HCT116 (cell line): Measurements from ENCODE around the gene DLG2. TPM values are rescaled to one million over a fixed set of nuclear protein-coding genes. Genes with fewer than 3 reads are reported as not detected.

Experiments used
- ATAC-seq: fragments of 200-7000 bp; cut with Tn5 transposase; 2 replicates; pipeline ENCODE4 v1.9.1; 2020; ENCODE audit warnings: mild to moderate bottlenecking, moderate library complexity
- BruUV-seq: library from RNA; stranded (reverse); fragments of 400-500 nt; replicated peaks from 2 replicates; lab custom pipeline; 2021; lab: Mats Ljungman, UMichigan
- CTCF ChIA-PET: fragments of 300-600 bp; sonication (Branson Sonifier 250); formaldehyde crosslinking; loops from one replicate; lab custom pipeline; 2021; ENCODE audit warnings: antibody characterized with exemption; lab: Charles Lee
- POLR2A ChIA-PET: fragments of 300-600, 350-600 bp; sonication (Branson Sonifier 250); formaldehyde crosslinking; loops from one replicate; lab custom pipeline; 2021; ENCODE audit warnings: antibody characterized with exemption; lab: Charles Lee
- RAD21 ChIA-PET, 2 experiments: fragments of 300-600 bp; sonication (Branson Sonifier 250); formaldehyde crosslinking; loops; one replicate each; lab custom pipeline; 2023; ENCODE audit warnings: low total read pairs in 2 of 2; ENCODE audit not compliant: uncharacterized antibody in 2 of 2, unreplicated experiment in 2 of 2, low non-redundant PET in 1 of 2; lab: Charles Lee
- DNase-seq: peaks from one replicate; pipeline ENCODE4 v3.0.0-alpha.2; 2010; ENCODE audit warnings: low read depth, low spot score
- H2AFZ ChIP-seq: fragments of 200-600 bp; shearing (Covaris generic), sonication (generic); 2 replicates; pipeline ENCODE4 v1.6.1; 2017; ENCODE audit warnings: low read depth, mixed run types, mixed read lengths, antibody characterized with exemption, low read length; ENCODE audit not compliant: poor library complexity, severe bottlenecking
- H3K27ac ChIP-seq: 2 replicates; pipeline ENCODE4 v1.5.1; 2012; ENCODE audit warnings: low read depth, low read length
- H3K27me3 ChIP-seq: fragments of 200-600 bp; sonication (generic); 2 replicates; pipeline ENCODE4 v1.6.1; 2016; ENCODE audit warnings: mixed run types, low read length, mixed read lengths; ENCODE audit not compliant: insufficient read depth
- H3K36me3 ChIP-seq, 2 experiments: fragments of 200-500 bp in 1 of 2; fragments of 200-600 bp in 1 of 2; sonication (Bioruptor generic) in 1 of 2; sonication (generic) in 1 of 2; 2 replicates each; pipeline versions ENCODE4 v1.5.1 to v1.6.1; 2014 to 2016; ENCODE audit warnings: low read length in 2 of 2, inconsistent platforms in 1 of 2, mixed read lengths in 1 of 2, mixed run types in 1 of 2; ENCODE audit not compliant: insufficient read depth in 2 of 2, control insufficient read depth in 1 of 2
- H3K4me1 ChIP-seq, 2 experiments: fragments of 200-600 bp in 1 of 2; sonication (generic) in 1 of 2; 2 replicates each; pipeline versions ENCODE4 v1.5.1 to v1.6.1; 2012 to 2017; ENCODE audit warnings: low read length in 2 of 2, inconsistent platforms in 1 of 2, mild to moderate bottlenecking in 1 of 2, mixed read lengths in 1 of 2, mixed run types in 1 of 2, moderate library complexity in 1 of 2; ENCODE audit not compliant: insufficient read depth in 2 of 2, control insufficient read depth in 1 of 2
- H3K4me2 ChIP-seq: fragments of 200-600 bp; sonication (generic); 2 replicates; pipeline ENCODE4 v1.6.1; 2017; ENCODE audit warnings: mixed run types, low read length, mixed read lengths
- H3K4me3 ChIP-seq, 2 experiments: fragments of 200-600 bp in 1 of 2; sonication (generic) in 1 of 2; replicated peaks in 1 of 2; 2 replicates each; pipeline ENCODE4 v1.5.1; 2011 to 2016; ENCODE audit warnings: low read length in 2 of 2, control low read depth in 1 of 2, low read depth in 1 of 2, mild to moderate bottlenecking in 1 of 2, mixed read lengths in 1 of 2, mixed run types in 1 of 2
- H3K79me2 ChIP-seq: fragments of 200-600 bp; sonication (generic); 2 replicates; pipeline ENCODE4 v1.6.1; 2017; ENCODE audit warnings: mild to moderate bottlenecking, mixed run types, low read length, moderate library complexity, mixed read lengths; ENCODE audit not compliant: insufficient read depth
- H3K9ac ChIP-seq: fragments of 200-600 bp; sonication (generic); 2 replicates; pipeline ENCODE4 v1.6.1; 2016; ENCODE audit warnings: low read length, mixed read lengths
- H3K9me2 ChIP-seq: fragments of 200-600 bp; sonication (generic), shearing (Covaris generic); 2 replicates; pipeline ENCODE4 v1.6.1; 2017; ENCODE audit warnings: mixed run types, mild to moderate bottlenecking, moderate library complexity; ENCODE audit not compliant: insufficient read depth
- H3K9me3 ChIP-seq, 2 experiments: fragments of 200-500 bp in 1 of 2; fragments of 200-600 bp in 1 of 2; sonication (Bioruptor generic) in 1 of 2; sonication (generic) in 1 of 2; 2 replicates each; pipeline ENCODE4 v1.6.1; 2014 to 2017; ENCODE audit warnings: low read length in 2 of 2, mixed read lengths in 2 of 2, inconsistent platforms in 1 of 2, low read depth in 1 of 2, mild to moderate bottlenecking in 1 of 2, mixed run types in 1 of 2, moderate library complexity in 1 of 2; ENCODE audit not compliant: control insufficient read depth in 1 of 2, insufficient read depth in 1 of 2
- H4K20me1 ChIP-seq: fragments of 200-600 bp; sonication (generic), shearing (Covaris generic); 2 replicates; pipeline ENCODE4 v1.6.1; 2017; ENCODE audit warnings: mixed run types, mild to moderate bottlenecking, moderate library complexity; ENCODE audit not compliant: insufficient read depth
- CBX3 ChIP-seq: IDR thresholded peaks from 2 replicates; pipeline ENCODE4 v1.6.1; 2012; ENCODE audit warnings: low read depth
- CEBPB ChIP-seq: IDR thresholded peaks from 2 replicates; pipeline ENCODE4 v1.6.1; 2012; ENCODE audit warnings: low read depth
- EGR1 ChIP-seq: IDR thresholded peaks from 2 replicates; pipeline ENCODE4 v1.6.1; 2012; ENCODE audit warnings: low read depth
- EZH2 ChIP-seq: fragments of 200-600 bp; sonication (generic); IDR thresholded peaks from 2 replicates; pipeline ENCODE4 v1.6.1; 2017; ENCODE audit warnings: antibody characterized with exemption, mixed run types
- JUND ChIP-seq: IDR thresholded peaks from 2 replicates; pipeline ENCODE4 v1.6.1; 2012
- RAD21 ChIP-seq: IDR thresholded peaks from 2 replicates; pipeline ENCODE4 v1.6.1; 2012; ENCODE audit warnings: low read depth, mild to moderate bottlenecking
- REST ChIP-seq: IDR thresholded peaks from 2 replicates; pipeline ENCODE4 v1.6.1; 2012; ENCODE audit warnings: low read depth
- SIN3A ChIP-seq: IDR thresholded peaks from 2 replicates; pipeline ENCODE4 v1.6.1; 2012; ENCODE audit warnings: low read depth
- SP1 ChIP-seq: IDR thresholded peaks from 2 replicates; pipeline ENCODE4 v1.6.1; 2012; ENCODE audit warnings: low read depth
- SRF ChIP-seq: IDR thresholded peaks from 2 replicates; pipeline ENCODE4 v1.6.1; 2012; ENCODE audit warnings: low read depth
- TCF7L2 ChIP-seq: IDR thresholded peaks from 2 replicates; pipeline ENCODE4 v1.7.0; 2011; ENCODE audit warnings: borderline replicate concordance, inconsistent platforms; ENCODE audit not compliant: insufficient read depth, insufficient read length; ENCODE audit errors: extremely low read depth
- YY1 ChIP-seq: IDR thresholded peaks from 2 replicates; pipeline ENCODE4 v1.6.1; 2011; ENCODE audit warnings: low read length, low read depth, moderate library complexity, mild to moderate bottlenecking; ENCODE audit not compliant: insufficient replicate concordance; ENCODE audit errors: extremely low read depth
- intact Hi-C: fragments of 100-400 bp; cut with micrococcal nuclease; formaldehyde crosslinking; loops from 2 replicates; pipeline ENCODE4 v1.10.0; 2022
- total RNA-seq: library from RNA; stranded (reverse); gene quantifications from one replicate; pipeline ENCODE4 v1.2.1, GENCODE V29; 2021; ENCODE audit not compliant: unreplicated experiment

DLG2 gene
- total RNA-seq, 1 experiment from 2014 or later: 2.4 TPM

GRCh38 chr11:85123752-85124231 lies 503.4 kb downstream of the DLG2 start:
- intact Hi-C loops: no loop called here
- H3K4me2 ChIP-seq: no peak overlapping the region
- ChIA-PET RAD21 (no interaction called here), POLR2A (no interaction called here), CTCF (no interaction called here)
- H3K27me3 ChIP-seq: no peaks in the 10 kb centered on the region
- H4K20me1 ChIP-seq: no peaks in the 10 kb centered on the region
- TF ChIP-seq SIN3A (no peak), REST (no peak), EGR1 (no peak), CEBPB (no peak), TCF7L2 (no peak), SP1 (no peak), YY1 (no peak), CBX3 (no peak), JUND (no peak), SRF (no peak), RAD21 (no peak), EZH2 (no peak)
- H2AFZ ChIP-seq: no peak overlapping the region
- H3K4me3 ChIP-seq: no peak overlapping the region
- BruUV-seq: no TSS peak
- H3K27ac ChIP-seq: no peak overlapping the region
- no peaks in the 10 kb centered on the region for H3K79me2 ChIP-seq
- no peaks in the 10 kb centered on the region for H3K9me2 ChIP-seq
- no peaks in the 10 kb centered on the region for H3K36me3 ChIP-seq
- H3K9me3 ChIP-seq: no peaks in the 10 kb centered on the region
- ATAC-seq: no peak
- H3K4me1 ChIP-seq: no peaks in the 10 kb centered on the region
- no peak overlapping the region for H3K9ac ChIP-seq
- DNase-seq: no peak
